Type B pancreatic cell (in vitro differentiated cells): ENCODE measurements around the gene PDLIM5. TPM values are rescaled to one million over a fixed set of nuclear protein-coding genes. Genes with fewer than 3 reads are reported as not detected.
"Not testable (repeated sequence)": the region's sequence is repeated elsewhere in the genome, so short reads cannot be mapped to it uniquely, and the experiment has no call there.

Experiments
- DNase-seq: peaks from one replicate; pipeline ENCODE4 v3.0.0; 2021; ENCODE audit warnings: mixed read lengths; ENCODE audit not compliant: unreplicated experiment; ENCODE audit errors: extremely low spot score
- H3K27ac Mint-ChIP-seq: 2 replicates; pipeline ENCODE4 v1.8.0; 2021; ENCODE audit warnings: mild to moderate bottlenecking, mixed read lengths
- H3K27me3 Mint-ChIP-seq: 2 replicates; pipeline ENCODE4 v1.8.0; 2021; ENCODE audit warnings: mixed read lengths
- H3K36me3 Mint-ChIP-seq: 2 replicates; pipeline ENCODE4 v1.8.0; 2021; ENCODE audit warnings: mixed read lengths
- H3K4me1 Mint-ChIP-seq: one replicate; pipeline ENCODE4 v1.8.0; 2021; ENCODE audit warnings: mixed read lengths; ENCODE audit not compliant: unreplicated experiment
- H3K4me3 Mint-ChIP-seq: 2 replicates; pipeline ENCODE4 v1.8.0; 2021; ENCODE audit warnings: mild to moderate bottlenecking, mixed read lengths
- H3K9me3 Mint-ChIP-seq: 2 replicates; pipeline ENCODE4 v1.8.0; 2021; ENCODE audit warnings: mixed read lengths
- total RNA-seq: library from RNA; stranded (reverse); gene quantifications from 2 replicates; pipeline ENCODE4 v1.2.1, GENCODE V29; 2021; ENCODE audit warnings: low replicate concordance
- TF ChIP-seq, protein P1 (sequence below): fragments of 200-600 bp; sonication (generic); conservative IDR thresholded peaks from 2 replicates; pipeline ENCODE4 v1.5.0; 2021; ENCODE audit warnings: antibody characterized with exemption, mild to moderate bottlenecking

The PDLIM5 gene
- total RNA-seq, 1 donor from 2014 or later, result 76.7 TPM

DNA sequence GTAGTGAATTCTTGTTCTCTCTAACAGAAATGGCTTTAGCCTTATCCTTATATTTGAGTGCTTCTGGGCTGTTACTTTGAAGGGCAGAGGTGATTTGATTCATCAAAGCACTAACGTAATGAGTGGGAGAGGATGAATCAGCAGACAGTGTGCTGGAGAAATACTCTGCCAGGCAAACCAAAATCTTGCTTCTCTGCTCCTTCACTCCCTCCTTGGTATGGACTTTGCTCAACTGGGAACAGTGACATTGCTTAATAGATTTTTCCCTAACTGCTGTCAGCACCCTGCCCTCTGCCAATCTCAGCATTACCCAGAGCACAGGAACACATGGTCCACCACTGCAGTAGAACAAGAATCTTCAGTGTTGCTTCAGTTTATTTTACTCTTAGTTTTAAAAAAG, 56.0 kb downstream of the PDLIM5 start:
- no peaks in the 10 kb centered on the region for H3K27me3 Mint-ChIP-seq
- TF ChIP-seq, protein P1, sequence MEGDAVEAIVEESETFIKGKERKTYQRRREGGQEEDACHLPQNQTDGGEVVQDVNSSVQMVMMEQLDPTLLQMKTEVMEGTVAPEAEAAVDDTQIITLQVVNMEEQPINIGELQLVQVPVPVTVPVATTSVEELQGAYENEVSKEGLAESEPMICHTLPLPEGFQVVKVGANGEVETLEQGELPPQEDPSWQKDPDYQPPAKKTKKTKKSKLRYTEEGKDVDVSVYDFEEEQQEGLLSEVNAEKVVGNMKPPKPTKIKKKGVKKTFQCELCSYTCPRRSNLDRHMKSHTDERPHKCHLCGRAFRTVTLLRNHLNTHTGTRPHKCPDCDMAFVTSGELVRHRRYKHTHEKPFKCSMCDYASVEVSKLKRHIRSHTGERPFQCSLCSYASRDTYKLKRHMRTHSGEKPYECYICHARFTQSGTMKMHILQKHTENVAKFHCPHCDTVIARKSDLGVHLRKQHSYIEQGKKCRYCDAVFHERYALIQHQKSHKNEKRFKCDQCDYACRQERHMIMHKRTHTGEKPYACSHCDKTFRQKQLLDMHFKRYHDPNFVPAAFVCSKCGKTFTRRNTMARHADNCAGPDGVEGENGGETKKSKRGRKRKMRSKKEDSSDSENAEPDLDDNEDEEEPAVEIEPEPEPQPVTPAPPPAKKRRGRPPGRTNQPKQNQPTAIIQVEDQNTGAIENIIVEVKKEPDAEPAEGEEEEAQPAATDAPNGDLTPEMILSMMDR, result no peak
- DNase-seq, result no peak
- peaks cover 3% of the 10 kb centered on the region for H3K9me3 Mint-ChIP-seq
- peaks cover 7% of the 10 kb centered on the region for H3K36me3 Mint-ChIP-seq
- peak overlapping the region; percentile 44 for H3K27ac Mint-ChIP-seq
- H3K4me3 Mint-ChIP-seq, result no peak overlapping the region
- peaks cover 9% of the 10 kb centered on the region for H3K4me1 Mint-ChIP-seq

DNA sequence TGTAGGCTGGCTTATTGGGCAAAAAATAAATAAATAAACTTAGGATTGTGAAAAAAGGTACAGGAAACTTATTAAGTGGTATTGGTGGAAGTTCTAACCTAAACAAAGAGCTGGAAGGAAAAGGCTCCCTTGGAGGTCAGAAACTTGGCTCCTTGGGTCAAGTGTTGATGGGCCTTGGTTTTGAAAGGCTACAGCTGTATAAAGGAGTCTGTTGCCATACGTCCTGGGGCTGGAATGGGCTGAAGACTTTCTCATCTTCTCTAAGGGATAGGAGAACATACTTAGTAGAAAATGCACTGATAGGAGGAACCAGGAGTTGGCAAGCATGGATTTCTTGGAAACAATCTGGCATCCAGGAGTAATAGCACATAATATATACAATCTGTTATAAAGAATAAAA, 56.6 kb downstream of the PDLIM5 start:
- peaks cover 9% of the 10 kb centered on the region for H3K4me1 Mint-ChIP-seq
- H3K4me3 Mint-ChIP-seq, result no peak overlapping the region
- no peaks in the 10 kb centered on the region for H3K27me3 Mint-ChIP-seq
- no peak for DNase-seq
- TF ChIP-seq, protein P1, result no peak
- peaks cover 6% of the 10 kb centered on the region for H3K9me3 Mint-ChIP-seq
- peak overlapping the region; percentile 44 for H3K27ac Mint-ChIP-seq
- peaks cover 7% of the 10 kb centered on the region for H3K36me3 Mint-ChIP-seq

DNA sequence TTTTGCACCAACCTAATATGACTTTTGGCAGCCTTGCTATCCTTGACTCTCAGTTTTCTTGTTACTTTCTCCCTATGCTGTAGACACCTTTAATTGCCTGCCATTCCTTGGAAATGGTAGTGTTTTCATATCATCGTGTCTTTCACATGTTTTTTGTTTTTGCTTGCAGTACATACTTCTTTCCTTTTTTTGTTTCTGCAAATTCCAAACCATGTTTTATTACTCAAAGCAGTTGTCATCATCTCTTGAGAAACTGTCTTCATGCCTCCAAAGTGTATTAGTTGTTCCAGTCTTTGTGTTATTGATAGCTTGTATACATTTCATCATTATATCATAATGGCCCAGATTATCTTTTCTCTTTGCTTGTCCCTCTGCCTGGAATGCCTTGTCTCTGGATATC, 57.1 kb downstream of the PDLIM5 start:
- Mint-ChIP-seq H3K36me3 (peaks cover 11% of the 10 kb centered on the region), H3K4me3 (no peak overlapping the region), H3K4me1 (peaks cover 9% of the 10 kb centered on the region), H3K27ac (no peak overlapping the region), H3K27me3 (no peaks in the 10 kb centered on the region), H3K9me3 (peaks cover 6% of the 10 kb centered on the region)
- TF ChIP-seq, protein P1, result no peak
- no peak for DNase-seq

DNA sequence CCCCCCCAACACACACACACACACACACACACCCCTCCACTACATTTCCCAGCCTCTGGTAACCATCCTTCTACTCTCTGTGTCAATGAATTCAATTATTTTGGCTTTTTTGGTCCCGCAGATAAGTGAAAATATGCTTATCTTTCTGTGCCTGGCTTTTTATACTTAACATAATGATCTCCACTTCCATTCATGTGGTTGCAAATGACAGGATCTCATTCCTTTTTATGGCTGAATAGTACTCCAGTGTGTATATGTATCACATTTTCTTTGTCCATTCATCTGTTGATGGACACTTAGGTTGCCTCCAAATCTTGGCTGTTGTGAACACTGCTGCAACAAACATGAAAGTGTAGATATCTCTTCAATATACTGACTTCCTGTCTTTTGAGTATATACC, 59.8 kb downstream of the PDLIM5 start:
- TF ChIP-seq, protein P1, result no peak
- H3K9me3 Mint-ChIP-seq, result peaks cover 6% of the 10 kb centered on the region
- peaks cover 9% of the 10 kb centered on the region for H3K4me1 Mint-ChIP-seq
- H3K4me3 Mint-ChIP-seq, result no peak overlapping the region
- H3K27ac Mint-ChIP-seq, result no peak overlapping the region
- peaks cover 11% of the 10 kb centered on the region for H3K36me3 Mint-ChIP-seq
- no peak for DNase-seq
- no peaks in the 10 kb centered on the region for H3K27me3 Mint-ChIP-seq

DNA sequence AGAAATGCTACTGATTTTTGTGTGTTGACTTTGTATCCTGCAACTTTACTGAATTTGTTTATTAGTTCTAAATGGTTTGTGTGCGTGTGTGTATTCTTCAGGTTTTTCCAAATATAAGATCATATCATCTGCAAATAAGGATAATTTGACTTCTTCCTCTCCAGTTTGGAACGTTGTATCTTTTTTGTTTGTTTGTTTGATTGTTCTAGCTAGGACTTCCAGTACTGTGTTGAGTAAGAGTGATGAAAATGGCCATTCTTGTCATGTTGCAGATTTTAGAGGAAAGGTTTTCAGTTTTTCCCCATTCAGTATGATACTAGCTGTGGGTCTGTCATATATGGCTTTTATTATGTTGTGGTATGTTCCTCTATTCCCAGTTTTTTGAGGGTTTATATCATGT, 61.8 kb downstream of the PDLIM5 start:
- not testable (repeated sequence) for H3K9me3 Mint-ChIP-seq, DNase-seq, H3K27ac Mint-ChIP-seq, H3K4me3 Mint-ChIP-seq, H3K27me3 Mint-ChIP-seq, H3K4me1 Mint-ChIP-seq
- H3K36me3 Mint-ChIP-seq, result peaks cover 17% of the 10 kb centered on the region

DNA sequence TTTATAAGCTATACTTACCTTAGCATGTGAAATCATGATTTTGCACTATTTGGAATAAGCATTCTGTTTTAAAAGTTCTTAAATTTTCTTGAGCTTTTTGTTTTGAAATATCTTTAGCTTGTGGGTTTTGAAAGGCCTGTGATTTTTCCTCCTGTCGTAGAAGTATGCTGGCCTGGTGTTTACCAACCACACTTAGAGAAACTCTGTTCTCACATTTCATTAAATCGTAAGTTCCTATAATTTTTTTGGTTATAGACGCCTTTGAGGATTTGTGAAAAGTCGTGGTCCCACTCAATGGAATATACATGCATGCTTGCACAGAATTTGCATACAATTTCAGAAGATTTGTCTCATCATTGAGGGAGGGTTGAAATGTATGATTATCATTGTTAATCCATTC, 63.6 kb downstream of the PDLIM5 start:
- Mint-ChIP-seq H3K27me3 (no peaks in the 10 kb centered on the region), H3K36me3 (peaks cover 13% of the 10 kb centered on the region), H3K27ac (no peak overlapping the region), H3K4me1 (peaks cover 21% of the 10 kb centered on the region), H3K9me3 (peaks cover 6% of the 10 kb centered on the region), H3K4me3 (no peak overlapping the region)
- DNase-seq, result no peak
- TF ChIP-seq, protein P1, result no peak
